NCI-H146 (cell line): Measurements from ENCODE around the gene MYH7.
"Not testable (repeated sequence)": the region's sequence is repeated elsewhere in the genome, so short reads cannot be mapped to it uniquely, and the experiment has no call there.

Experiments used
- DNase-seq: peaks from one replicate; lab custom pipeline; 2025; lab: John Stamatoyannopoulos, UW

The MYH7 gene

DNA sequence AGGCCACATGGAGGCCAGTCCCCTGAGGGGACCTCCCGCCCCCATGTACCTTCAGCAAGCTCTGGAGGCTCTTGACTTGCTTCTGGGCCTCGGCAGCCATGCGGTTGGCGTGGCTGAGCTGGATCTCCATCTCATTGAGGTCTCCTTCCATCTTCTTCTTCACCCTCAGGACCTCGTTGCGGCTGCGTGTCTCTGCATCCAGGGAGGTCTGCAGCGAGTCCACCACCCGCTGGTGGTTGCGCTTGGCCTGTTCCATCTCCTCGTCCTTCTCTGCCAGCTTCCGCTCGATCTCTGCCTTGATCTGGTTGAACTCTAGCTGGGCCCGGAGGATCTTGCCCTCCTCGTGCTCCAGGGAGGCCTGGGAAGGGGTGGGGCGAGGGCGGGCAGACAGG is 49.2 kb downstream of the MYH7 start:
- DNase-seq: not testable (repeated sequence)

DNA sequence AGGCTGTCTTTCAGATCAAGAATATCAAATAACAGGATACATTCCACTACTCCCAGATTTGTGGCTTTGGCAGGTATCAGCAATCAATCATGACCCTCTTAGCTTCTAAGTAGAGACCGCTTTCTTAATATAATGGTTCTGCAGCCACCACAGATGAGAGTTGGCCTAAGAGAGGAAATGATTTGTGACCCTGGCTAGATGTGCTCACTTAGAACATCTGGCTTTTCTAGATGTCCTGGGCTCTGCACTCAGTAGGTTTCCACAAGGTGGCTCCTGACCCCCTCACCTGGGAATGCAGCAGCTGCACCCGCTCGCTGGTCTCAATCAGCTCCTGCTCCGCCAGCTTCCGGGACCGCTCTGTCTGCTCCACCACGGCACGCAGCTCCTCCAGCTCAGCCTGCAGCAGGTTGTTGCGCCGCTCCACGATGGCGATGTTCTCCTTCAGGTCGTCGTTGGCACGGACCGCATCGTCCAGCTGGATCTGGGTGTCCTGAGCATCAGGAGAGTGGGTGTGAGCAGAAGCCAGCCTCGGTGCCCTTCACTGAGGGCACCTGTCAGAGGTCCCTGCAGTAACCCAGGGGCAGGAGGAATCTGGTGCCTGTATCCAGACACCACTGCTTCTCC is 49.7 kb downstream of the MYH7 start:
- peak; percentile 12 for DNase-seq

DNA sequence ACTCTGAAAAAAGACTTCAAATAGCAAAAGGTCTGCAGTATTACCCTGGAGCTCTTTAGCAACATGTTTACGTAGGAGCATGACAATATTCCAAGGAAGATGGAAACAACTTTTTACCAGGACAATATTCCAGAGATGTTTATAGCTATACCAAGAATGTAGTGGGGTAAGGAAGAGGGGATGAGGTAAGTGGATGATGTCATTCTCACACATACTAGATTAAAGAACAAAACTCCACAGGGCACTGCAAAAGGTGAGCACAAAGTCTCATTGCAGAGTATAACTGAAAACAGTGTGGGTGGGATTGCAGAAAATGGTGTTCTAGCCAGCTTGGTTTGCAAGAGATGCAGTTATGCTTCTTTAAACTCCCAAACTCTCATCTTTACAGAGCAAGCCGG is 50.2 kb downstream of the MYH7 start:
- DNase-seq: no peak

DNA sequence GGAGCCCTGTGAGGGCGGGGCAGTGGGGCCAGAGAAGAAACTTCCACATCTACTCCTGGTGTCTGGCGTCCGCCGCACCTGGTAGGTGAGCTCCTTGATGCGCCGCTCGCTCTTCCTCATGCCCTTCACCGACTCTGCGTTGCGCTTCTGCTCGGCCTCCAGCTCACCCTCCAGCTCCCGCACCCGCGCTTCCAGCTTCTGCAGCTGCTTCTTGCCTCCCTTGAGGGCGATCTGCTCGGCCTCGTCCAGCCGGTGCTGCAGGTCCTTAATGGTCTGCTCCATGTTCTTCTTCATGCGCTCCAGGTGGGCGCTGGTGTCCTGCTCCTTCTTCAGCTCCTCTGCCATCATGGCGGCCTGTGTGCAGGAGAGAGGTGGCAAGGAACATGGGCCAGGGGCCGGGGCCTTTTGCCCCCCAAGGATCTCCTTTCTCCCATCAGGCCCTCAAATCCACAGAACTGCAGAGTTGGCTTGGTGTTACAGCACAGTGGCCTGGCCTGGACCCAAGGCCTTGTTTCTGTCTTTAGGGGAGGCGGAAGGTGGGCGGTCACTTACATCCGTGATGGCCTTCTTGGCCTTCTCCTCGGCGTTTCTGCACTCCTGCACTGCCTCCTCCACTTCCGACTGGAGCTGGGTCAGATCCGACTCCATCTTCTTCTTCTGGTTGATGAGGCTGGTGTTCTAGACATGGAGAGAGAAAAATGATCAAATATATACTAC is 50.9 kb downstream of the MYH7 start:
- DNase-seq: no peak

DNA sequence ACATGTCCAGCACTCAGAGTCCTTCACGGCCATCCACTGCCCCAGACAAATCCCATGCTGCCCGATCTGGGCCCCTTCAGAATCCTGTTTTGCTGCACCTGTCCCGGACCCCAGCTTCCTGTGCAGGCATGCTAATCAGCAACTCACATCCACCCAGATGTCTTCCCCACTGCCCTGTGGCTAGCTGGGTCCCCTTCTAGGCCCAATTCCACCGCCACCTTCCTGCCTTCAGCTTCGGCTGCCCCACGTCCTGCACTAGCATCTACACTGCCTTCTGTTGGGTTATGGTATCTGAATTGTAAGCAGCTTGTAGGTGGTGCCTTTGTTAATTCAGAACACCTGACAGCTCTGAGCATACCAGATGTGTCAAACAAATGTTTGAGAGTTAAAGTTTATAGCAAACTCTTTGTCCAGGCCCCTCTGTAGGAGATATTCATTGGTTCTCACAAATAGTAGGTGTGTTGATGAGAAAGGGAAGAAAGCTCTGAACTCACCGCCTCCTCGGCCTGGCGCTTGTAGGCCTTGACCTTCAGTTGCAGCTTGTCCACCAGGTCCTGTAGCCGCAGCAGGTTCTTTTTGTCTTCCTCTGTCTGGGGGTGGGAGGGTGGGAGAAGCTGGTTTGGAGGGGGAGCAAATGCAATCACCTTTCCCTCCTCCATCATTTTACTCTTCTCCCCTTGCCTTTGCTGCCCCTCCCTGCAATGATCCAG is 52.6 kb downstream of the MYH7 start:
- no peak for DNase-seq

DNA sequence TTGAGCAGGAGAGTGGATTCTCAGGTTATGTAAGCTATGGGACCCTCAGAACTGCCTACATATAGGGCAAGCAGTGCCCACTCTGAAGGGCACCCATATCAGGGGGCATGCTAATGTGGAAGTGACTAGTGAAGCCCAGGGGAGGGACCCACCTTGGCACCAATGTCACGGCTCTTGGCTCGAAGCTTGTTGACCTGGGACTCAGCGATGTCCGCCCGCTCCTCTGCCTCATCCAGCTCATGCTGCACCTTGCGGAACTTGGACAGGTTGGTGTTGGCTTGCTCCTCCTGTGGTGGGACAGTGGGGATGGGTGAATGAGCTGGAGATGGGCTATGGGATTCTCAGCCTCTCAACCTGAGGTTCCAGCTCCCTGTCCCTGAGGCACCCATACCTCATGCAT is 53.2 kb downstream of the MYH7 start:
- no peak for DNase-seq

DNA sequence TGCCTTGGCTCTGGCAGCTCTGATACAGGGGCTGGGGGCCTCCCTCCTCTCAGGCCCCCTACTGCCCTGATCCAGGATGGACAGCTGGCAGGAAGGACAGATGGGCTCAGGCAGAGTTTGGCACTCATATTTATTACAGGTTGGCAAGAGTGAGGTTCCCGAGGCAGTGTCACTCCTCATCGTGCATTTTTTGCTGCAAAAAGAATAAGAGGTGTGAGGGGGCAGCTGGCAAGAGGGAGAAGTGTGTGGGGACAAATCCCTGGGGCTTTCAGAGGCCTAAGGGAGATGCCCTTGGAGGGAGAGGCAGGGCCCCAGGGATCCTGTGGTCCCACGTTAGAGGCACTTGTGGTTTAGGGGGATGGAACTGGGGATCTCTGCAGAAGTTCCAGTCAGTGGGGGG is 53.6 kb downstream of the MYH7 start:
- DNase-seq: no peak

DNA sequence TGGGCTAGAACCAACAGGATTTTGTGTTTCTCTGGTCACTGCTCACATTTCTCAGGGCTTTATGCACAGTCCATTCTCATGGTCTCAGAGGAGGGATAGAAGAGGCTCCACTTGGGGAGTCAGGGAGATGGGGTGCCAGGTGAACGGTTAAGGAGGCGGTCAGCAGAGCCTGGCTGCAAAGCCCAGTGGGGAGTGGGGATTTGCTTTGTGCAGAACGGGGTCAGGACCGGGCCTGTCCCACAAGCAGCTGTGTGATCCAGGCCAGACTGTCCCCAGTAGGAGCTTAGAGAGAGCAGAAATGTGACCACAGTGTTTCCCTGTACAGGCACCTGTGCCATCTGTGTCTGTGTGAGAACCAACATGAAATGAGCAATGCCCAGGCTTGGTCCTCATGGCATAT is 54.5 kb downstream of the MYH7 start:
- DNase-seq: no peak

DNA sequence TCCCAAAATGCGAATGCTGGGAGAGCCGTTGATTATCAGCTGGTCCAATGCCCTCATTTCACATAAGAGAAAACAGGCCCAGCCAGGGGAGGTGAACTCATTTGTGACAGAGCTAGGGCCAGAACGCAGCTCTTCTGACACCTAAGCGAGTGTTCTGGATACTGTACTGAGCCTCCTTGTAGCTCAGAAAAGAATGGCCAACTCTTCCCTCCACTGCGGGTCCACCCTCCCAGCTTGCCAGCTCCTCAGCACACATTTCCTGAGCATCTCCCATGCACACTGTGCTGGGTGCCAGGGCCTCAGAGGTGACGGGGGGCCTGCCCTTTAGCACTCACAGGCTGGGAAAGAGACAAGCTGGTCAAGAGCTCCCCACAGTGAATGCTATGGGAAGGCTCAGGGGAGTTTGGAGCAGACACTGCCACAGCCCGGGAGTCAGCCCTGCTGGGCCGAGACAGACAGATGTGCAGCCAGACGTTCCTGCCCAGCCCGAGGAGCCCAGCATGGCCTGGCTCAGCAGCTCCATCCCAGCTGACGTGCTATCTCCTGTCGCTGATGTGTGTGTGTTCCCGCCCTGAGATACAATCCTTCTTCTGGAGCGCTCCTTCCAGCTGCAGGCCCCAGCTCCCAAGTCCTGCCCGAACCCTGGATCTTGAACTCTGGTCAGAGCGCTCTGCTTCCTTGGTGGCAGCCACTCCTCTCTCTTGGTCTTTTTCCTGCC is 55.1 kb downstream of the MYH7 start:
- DNase-seq: no peak

DNA sequence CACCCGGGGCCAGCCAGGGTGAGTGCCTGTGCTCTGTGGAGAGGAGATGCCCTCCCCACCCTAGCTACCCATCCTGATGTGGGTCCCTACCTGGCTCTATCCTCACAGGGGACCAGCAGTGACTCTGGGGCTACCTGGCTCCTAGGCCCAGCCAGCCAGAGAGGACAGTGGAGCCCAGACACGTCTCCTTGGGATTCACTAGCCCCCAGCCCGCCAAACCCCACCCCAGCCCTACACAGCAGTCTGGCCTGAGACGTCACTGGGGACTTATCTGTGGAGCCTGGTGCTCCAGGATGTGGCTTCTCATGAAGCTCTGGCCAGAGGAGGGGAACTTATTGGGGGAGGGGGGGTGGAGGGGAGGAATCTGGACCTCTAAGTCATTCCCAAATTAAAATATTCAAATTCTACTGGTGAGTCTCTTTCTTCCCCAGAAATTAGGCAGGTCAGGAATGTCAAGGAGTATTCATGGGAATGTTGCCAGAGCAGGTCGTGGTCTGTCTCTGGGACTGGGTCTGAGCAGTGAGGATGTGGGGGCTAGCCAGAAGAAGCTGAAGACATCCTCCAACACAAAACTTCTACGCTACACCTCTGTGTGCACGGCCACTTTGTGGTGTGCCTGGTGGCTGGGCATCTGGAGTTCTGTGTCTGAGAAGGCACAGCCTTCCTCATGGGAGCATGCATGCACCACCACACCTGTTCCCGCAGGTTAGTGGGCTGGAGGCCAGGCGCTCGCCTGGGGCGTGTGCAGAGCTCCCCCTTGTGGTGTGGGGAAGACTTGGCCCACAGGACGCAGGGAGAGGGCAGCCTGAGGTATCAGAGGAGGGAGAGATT is 55.9 kb downstream of the MYH7 start:
- peak; percentile 43 for DNase-seq

DNA sequence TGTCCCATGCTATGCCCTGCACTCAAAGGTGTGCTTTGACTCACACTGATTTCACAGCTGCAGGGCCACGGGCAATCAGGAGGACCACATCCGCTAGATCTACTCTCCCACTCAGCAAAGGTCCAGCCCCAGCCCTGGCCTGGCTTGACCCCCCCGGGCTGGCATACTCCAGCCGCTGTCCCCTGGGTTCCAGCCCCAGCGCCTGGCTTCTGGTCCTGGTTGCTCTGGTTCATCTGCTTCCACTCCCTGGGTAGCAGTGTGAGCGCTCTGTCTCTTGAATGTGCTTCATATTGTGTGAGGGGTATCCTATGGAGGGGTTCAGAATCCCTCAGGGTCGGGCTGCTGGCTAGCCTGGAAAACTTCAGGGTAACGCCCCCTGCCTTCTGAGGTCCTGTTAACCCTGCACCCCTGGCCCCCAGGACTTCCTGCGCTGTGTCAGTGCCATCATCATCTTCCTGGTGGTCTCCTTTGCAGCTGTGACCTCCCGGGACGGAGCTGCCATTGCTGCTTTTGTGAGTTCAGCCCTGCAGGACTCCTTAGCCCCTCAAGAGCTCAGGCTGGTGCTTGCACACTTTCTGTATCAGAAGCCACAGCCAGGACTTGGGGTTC is 56.7 kb downstream of the MYH7 start:
- no peak for DNase-seq

DNA sequence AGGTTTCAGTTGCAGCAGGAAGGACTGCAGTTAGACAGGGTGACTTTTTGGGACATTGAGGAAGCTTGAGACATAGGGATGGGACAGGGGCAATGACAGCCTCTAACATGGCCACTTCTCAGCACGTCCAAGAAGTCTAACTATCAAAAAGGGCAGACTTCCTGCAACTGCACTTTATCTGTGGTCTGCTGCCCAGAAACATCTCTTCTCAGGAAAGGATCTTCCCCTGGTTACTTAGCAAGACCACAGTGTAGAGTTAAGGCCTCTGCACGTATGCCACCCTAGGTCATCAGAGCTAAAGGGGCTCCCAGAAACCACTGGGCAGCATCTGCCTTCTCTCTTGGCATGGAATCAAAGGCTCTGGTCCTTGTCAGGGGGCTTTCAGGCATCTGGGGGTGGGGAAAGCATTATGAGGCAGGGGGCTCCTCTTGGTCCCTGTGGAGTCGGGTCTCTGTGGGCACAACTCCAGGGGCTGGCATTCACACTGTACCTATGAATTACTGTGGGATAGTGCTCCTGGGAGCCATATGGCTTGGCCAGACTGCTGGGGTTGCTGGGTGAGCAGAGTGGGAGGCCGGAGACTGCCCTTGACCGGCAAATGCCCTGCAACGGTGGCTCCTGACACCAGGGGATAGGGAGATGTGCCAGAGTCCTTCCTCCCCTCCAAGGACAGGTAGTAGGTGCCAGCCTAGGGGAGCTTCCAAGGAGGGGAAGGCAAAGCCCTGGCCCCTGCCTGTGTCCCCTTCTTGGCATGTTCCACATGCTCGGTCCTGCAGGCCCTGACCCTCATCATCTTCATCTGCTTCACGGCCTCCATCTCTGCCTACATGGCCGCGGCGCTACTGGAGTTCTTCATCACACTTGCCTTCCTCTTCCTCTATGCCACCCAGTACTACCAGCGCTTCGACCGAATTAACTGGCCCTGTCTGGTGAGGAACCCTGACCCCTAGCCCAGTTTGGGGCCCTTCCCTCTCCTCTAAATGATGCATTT is 57.6 kb downstream of the MYH7 start:
- no peak for DNase-seq

DNA sequence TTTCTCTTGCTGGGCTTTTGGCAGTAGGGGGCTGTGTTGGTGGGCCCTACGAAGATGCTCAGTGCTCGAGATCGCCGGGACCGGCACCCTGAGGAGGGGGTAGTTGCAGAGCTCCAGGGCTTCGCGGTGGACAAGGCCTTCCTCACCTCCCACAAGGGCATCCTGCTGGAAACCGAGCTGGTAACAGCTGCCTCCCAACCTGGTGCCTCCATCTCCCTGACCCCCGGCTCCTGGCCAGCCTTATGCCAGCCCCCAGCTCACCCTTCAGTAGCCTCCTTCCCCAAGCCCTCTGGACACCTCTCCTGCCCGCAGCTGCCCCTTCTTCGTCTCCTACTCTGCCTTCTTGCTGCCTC is 58.3 kb downstream of the MYH7 start:
- DNase-seq: no peak

DNA sequence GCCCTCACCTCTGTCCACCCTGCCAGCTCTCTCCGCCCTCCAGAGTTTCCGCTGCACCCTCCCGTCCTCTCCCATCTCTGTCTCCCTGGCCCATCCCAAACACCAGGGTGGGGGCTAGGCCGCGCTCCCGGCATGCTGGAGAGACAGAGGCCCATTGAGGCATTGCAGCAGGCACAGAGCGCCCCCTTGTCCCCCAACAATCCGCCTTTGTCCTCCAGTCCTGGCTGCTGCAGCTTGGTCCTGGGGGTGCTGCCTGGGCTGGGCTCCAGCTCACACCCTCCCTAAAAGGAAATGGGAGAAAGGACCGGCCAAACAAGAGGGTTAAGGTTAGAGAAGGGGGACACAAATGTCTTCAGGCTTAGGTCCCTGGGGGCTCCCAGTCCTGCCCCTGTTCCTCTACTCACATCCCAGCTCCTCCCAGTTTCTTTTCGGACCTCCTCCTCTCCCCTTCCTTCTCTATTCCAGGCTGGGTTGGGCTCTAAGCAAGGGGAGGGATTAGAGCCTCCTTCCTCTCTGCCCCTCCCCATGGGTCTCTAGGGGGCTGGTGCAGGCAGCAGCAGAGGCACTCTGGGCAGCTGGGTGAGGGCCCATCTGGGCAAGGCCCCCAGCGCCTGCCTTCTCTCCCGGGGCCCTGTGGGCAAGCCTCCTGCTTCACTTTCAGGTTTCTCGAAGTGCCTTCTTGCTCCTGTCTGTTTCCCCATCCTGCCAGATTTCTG is 58.8 kb downstream of the MYH7 start, which contains the start of gene CMTM5:
CMTM5 (plus strand) TSS at position 565 of the 716 bp plus-strand sequence. CDS start 206 bp downstream, outside the sequence.
- no peak for DNase-seq

DNA sequence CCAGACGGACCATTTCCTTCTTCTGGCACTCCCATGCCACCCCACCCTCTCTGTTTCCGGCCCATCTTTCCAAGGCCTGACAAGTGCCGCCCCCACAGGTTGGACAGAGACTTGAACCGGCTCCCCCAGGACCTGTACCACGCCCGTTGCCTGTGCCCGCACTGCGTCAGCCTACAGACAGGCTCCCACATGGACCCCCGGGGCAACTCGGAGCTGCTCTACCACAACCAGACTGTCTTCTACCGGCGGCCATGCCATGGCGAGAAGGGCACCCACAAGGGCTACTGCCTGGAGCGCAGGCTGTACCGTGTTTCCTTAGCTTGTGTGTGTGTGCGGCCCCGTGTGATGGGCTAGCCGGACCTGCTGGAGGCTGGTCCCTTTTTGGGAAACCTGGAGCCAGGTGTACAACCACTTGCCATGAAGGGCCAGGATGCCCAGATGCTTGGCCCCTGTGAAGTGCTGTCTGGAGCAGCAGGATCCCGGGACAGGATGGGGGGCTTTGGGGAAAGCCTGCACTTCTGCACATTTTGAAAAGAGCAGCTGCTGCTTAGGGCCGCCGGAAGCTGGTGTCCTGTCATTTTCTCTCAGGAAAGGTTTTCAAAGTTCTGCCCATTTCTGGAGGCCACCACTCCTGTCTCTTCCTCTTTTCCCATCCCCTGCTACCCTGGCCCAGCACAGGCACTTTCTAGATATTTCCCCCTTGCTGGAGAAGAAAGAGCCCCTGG is 59.8 kb downstream of the MYH7 start:
- DNase-seq: no peak

DNA sequence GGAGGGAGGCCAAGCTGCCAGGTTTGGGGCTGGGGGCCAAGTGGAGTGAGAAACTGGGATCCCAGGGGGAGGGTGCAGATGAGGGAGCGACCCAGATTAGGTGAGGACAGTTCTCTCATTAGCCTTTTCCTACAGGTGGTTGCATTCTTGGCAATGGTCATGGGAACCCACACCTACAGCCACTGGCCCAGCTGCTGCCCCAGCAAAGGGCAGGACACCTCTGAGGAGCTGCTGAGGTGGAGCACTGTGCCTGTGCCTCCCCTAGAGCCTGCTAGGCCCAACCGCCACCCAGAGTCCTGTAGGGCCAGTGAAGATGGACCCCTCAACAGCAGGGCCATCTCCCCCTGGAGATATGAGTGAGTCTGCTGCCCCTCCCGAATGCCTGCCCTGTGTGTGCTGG is 62.4 kb downstream of the MYH7 start:
- no peak for DNase-seq

DNA sequence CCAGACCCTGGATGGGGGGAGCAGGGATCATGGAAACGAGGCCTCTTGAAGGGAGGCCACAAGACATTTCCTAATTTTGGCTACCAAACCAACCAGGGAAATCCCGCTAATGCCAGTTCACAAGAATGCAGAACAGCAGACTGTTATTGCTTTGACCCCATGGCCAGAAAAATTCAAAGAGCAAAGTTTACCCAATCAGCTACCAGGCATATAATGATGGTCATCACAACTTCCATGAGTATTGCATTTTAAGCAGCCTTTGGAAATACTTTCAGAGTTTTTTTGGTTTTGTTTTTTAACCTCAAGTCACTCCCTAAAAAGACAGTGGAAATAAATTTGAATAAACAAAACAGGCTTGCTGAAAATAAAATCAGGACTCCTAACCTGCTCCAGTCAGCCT is 63.0 kb downstream of the MYH7 start, which contains the start of gene IL25:
IL25 (plus strand) TSS at position 301 of the 400 bp plus-strand sequence.
- no peak for DNase-seq

DNA sequence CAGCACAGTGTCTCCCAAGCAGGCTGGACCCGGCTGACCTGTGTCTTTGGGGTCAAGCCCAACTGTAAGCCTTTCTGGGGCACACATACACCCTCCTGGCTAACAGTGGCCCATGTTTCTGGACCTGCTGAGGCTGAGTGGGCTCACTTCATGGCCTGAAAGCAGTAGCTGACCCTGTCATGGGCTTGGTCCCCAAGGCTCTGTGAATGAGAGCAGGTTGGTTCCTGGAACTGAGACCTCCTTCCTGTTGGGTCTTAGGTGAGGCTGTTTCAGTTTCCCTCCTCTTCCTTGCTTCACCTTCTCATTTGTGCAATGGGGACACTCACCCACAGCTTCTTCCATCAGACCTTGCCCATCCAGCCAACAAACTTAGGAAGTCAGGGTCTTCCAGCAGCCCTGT is 63.6 kb downstream of the MYH7 start:
- DNase-seq: no peak

DNA sequence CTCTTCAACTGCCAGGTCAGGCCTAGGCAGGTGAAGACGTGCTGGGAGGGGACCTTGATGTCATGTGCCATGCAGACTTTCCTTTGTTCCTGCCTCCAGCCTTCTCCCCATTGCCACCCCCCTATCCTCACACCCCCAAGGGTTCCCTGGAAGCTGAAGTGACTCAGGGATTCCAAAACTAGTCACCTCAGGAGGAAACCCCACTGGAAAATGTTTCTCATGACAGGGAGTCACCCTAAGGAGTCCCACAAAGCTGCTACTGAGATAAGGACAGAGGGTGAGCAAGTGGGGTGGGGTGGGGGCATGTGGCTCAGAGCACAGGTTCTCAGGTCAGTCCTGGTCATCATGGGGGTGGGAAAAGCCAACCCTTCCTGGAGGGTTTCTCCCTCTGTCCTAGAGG is 65.2 kb downstream of the MYH7 start:
- DNase-seq: no peak
